SIG-M5 treated with dmso at 0.1 percent for 504 hours (cell line): ENCODE data around the gene SCN7A.
A peak's percentile ranks its signal among the peaks of the same experiment; 100 is the strongest.
"Not testable (repeated sequence)": the region's sequence is repeated elsewhere in the genome, so short reads cannot be mapped to it uniquely, and the experiment has no call there.

Experiments
- DNase-seq: peaks from one replicate; lab custom pipeline; 2025; ENCODE audit not compliant: unreplicated experiment; lab: John Stamatoyannopoulos, UW

The SCN7A gene

DNA sequence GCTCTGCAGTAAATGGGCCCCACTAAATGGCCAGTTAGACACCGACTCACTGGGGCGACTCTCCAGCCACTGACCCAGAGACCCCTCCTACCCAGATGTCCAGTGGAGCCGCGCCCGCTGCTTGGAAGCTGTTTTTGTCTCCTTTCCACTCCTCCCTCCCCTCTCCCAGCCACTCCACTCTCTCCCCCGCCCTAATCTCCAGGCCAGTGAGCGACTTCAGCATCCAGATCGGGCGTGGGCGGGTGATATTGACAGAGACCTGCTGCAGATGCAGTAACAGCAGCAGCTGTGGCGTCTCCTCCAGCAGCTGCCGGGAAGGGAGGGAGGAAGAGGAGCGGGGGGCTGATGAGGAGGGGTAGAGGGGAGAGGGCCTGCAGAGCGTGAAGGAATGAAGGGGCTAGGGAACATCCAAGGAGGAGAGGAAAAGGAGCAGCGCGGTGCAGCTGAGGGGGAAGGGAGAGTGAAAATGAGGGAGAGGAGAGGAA is at the start of gene SCN7A:
SCN7A (minus strand) TSS at position 110 of the 485 bp plus-strand sequence. CDS start 16,553 bp downstream, outside the sequence.
- DNase-seq = no peak

DNA sequence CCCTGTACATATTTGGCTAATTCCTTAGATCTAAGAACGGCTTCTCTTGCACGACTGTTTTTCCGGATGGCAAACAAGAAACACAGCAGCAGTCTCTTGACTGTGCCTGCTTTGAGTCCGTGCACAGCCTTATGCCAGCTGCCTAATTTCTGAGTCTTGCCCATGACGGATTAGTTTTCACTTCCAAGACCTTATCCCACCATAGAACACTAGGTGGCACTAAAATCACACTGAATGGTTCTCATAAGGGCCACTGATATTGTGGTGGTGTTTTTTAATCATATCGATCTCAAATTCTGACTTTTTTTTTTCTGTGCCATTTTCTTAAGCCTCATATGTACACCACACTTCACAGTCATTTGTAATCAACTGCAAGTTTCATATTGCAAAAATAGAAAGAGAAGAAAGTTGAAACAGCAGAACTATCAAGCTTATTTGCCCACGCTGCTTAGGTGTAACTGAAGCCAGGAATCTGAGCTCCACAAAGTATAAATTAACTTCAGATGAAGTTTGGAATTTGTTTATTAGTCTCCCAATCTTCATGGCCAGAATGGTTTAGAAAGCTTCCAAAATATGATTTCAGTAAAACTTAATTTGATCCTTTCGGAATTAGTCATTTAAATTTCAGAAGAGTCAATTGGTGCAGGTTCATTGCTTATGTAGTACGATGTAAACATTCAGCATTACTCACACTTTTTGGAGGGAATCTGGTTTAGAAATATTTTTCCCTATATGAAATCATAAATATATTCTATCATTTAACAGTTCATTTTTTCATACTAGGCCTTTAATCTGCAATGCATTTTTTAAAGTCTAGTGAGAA is 45.5 kb upstream of the SCN7A start:
- DNase-seq = peak; percentile 48

DNA sequence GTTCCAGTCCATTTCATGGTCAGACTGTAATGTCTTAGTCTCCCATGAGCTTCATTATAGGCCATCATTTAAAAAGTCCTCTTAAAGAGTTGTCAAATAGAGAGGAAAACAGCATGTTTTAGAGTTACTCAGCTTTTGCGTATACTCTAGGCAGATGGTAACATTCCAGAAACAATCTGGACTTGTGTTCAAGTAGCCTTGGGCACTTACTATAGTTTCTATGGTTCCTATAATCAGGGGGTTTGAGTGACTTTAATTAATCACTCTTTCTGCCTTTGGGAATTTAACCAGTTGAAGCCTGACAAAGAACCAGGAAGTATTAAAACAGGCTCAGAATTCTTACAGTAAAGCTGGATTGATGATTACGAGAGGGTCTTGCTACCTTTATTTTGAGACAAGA is 42.1 kb upstream of the SCN7A start:
- DNase-seq = no peak

DNA sequence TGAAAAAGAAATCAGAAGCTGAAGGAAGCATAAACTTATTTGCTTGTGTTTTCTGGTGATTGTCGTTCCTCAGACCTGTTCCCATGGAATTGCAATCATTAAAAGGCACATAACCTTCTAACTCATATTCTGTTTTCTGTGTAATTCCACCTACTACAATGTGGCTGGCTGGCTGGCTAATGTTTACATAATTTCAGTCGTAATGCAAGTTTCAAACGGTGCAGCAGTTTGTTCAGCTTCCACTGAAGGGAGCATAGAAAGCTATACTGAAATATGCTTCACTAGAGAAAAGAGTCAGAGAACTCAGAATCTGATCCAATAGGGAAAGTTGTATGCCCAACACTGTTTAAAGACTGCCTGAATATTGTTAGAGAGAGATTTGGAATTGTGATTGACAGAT is 27.1 kb upstream of the SCN7A start:
- DNase-seq = no peak

DNA sequence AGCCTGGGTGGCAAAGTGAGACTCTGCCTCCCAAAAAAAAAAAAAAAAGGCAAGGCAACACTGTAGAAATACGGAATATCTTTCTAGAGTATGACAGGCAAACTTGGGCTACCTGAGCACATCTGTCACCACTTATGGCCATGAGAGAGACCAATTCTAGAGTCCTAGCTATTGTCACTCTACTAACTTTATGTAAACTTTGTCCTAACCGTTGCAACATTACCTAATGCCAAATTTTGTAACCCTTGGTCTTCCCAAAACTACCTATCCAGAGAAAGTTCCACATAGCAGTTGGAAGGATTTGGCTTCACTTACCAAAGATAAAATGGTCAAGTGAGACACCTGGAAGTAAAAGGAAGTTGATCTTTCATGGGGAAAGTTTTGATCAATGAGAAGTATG is 26.6 kb upstream of the SCN7A start:
- no peak for DNase-seq

DNA sequence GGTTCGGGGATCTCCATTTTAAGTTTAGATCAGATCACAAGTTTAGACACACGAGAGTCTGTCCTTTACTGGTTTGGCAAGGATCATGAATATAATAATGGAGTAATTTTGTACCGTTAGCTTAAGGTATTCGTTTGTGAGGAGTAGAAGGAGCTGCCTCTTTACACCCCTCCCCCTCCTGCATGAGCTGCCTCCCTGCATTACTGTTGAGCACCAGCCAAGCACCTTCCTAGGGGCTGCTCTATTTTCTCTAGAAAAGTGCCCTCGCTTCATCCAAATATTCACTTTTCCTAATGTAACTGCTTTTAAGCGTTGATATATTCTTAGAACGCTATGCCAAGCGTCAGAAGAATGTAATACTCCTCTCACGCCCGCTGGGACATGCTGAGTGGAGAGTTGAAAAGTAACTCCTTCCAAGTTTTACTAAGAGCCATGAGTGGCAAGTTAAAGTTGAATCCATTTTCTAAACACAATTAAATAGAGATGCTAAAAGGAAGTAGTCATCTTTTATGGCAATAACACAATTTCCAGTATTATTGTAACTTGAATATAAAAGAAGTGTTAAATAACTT is 25.4 kb upstream of the SCN7A start:
- no peak for DNase-seq

DNA sequence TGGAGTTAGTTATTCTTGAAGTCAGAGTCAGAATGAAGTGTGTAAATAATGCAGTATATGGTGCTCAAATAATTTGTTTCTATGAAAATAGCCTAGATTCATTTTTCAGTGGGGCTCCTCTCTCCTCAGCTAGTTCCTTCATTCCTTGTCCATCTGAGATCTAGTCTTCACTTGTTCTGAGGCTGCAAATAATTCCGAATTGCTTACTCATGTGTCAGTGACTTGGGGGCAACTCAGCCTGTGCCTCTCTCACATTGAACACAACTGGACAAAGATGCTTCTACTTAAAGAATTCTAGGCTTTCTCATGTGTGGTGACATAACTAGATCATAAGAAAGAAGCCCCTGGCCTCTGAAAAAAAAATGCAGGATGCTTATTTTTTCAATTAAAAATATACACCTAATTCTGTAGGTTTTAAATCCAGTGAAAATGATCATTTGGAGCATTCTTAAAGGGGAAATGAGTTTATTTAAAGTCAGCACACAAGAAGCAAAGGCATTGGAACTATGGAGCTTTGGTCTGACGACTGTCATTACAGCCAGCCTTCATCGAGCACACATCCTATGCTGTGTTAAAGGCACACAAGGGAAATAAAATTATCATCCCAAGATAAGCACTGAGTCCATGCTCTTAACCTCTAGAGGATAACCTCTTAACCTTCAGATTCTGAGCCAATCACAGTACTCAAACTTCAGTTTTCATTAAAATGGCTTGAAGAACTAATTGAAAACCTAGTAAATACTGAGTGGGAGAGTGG is 24.8 kb upstream of the SCN7A start:
- no peak for DNase-seq

DNA sequence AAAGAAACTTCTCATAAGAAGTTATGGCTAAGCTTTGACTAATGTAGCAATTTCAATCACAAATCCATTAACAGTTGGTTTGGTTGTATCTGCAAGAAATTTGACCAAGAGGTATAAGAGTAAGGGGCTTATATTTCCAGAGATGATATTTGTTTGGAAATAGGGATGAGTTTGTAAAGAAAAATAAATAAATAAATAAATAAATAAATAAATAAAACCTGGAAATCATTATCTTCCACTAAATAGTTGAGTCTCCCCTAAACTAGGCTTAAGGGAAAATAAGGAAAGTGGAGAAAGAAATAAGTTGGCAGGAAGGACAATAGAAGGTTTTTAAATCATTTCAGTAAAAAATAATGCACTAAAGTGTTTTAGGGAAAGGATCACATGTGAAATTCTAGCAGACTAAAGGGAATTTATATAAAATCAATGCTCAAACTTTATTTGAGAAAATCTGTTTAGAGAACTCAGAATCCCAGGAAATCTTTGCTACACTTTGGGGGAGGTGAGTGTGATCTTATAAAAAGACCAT is 23.5 kb upstream of the SCN7A start:
- no peak for DNase-seq

DNA sequence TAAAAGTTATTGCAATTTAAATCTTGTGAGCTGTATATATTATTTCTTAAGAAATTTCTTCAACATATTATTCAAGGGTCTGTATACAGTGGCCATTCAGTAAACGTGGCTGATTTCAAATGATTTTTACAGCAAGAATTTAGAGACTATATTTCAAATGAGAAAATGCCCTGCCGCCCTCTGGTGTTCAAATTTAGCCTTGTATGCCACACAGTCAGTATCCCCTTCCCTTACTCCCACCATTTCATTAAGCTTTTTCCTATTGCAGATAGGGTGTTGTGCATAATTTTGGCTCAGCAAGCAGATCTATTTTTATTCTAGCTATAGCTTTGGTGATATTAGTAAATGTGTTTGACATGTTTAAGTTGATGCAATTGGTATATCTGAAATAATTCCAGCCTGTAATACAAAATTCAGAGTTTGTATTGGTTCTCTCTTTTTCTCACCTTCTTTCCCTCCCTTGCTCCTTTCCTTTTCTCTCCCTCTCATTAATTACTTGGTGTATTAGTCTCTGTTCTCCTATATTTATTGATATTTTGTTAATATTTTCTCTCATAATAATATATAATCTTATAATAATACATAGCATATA is 22.8 kb upstream of the SCN7A start:
- DNase-seq = peak; percentile 23

DNA sequence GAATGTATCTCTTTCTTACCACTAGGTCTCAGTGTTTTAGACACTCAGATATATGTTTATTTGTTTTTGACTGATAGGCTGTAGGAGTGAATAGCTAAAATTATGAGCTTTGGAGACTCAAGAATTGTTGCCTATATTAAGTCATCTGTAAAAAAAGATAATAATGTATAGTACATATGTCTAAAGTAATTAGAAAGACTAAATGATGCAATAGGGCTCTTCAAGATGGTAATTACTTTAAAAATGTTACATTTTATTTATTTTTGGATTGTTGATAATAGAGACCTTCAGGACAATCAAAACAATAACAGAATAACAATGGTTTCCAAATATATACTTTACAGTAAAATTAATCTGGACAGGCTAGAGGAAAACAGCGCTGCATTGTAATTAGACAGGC is 19.9 kb upstream of the SCN7A start:
- no peak for DNase-seq

DNA sequence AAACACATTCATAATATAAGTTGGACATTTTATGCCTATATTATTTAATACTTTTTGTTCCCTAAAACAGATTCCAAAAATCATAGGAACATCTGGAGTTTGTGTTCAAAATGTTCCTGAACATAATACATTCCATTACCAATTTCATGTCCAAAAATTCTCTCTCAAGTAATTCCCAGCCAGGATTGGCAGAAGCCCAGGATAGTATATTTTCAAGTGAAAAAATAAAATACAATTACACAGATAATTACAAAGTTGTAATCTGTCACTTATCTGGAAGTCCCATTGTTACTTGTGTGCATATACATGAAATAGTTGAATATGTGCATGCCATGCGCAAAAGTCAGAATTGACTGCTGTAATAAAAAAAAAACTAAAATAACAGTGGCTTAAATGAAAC is 5.2 kb upstream of the SCN7A start:
- DNase-seq = no peak

DNA sequence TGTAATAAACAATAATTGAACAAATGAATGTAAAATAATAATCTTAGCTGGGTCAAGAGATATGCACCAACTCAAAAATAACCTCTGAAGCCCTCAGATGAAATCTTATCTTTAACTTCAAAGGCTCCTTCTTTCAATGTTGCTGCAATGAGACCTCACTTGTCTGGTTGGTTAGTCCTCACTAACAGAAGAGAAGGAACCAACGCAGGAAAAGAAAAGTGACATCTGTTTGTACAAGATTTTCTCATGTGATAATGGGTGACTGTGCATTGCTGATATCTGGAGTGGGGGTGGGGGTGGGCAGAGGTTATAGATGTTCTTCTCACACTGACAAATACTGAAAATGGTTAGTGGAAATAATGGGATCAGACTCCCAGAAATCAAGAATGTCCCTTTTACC is 2.6 kb downstream of the SCN7A start:
- no peak for DNase-seq

DNA sequence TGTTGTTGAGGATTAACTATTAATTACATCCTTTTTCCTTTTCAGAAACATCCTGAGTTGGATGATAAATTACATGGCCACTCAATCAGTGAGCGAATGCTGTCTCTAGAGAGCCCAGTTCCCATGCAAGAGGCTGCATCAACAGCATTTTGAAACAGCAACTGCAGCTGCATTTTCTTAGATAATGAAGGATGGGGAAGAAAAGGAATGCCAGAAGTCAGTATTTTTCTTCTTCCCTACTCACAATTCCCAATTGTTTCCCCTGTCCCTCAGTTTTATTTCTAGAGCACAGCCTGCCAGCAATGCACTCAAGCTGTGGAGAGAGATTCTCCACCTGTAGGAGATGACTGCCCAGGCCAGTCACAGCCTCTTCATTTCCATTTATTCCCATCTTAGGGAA is 6.9 kb downstream of the SCN7A start:
- DNase-seq = no peak

DNA sequence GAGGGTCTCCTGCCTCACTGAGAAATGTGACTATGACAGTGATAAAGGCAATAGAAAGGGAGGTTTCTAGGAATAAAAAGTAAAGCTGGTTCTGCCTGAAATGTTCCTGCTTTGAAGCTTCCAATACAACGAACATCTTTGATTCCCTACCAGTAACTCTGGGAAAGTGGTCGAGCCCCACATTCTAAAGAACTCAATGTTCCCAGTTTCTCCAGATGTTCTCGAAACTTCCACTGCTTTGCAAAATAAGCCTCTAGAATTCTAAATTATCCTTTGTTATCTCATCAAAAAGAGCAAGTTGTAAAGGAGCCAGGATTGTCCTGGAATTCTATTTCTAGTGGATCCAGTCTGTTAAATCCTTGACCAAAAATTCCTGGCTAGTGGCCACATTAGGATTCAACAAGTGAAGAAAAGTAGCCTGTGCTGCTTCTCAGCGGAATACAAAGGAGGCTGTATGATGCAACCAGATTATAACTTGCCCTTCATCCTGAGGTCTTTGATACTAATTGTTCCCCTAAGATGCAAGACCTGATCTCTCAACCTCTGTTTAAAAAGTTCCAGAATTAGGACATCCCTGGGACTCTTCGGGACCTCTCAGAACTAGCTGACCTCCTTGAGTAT is 8.4 kb downstream of the SCN7A start:
- no peak for DNase-seq

DNA sequence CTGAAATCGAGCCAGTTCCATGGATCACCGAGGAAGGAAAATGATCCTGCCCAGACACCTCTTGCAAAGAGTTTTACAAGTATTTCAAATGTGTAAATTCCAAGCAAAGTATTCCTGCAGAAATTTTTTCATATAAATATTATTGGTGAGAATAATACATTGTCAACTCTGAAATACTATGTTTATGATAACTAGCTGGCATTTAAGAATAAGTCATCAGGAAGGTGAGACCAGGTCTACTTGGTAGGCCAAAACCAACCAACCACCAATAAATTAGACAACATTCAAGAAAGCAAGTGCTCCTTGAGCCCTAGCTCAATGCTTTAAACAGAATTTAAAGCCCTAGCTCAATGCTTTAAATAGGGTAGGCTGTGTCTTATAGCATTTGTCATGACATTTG is 21.7 kb downstream of the SCN7A start:
- DNase-seq = no peak

DNA sequence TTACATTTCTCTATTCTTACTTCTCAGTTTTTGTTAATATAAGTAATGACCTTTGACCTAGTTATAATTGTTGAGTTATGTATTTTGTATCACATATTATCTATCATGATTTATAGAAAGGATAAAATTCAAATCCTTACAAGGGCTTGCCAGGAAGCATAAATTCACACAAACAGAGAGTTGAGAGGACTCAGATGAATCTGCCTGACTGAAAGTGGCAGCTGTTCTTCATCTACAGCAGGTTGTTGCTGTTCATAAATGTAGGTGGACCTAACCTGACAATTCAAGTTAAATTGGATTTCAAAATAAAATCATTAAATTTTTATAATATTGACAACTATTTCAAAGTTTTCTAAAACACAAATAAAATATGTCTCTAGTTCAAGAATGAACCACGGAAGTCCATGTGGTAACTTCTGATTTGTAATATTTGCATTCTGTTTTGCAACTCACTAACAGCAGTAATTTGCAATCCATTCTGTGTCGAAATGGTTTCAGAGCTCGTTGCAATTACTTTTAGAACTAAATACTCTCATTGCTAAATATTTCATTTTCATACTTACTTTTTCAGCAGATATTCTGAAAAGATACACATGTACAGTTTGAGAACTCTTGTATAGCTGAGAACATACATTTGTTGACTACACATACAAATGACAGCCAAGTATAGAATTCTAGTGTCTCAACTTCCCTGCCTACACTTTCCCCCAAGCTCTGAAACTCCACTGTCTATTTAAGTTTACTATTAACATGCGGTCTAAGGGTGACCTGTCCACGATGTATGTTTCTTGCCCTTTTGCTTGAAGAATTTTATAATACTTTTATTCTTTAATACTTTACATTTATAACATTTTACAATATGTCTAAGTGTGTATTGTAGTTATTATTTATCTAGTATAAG is 25.7 kb downstream of the SCN7A start:
- DNase-seq = peak; percentile 90

DNA sequence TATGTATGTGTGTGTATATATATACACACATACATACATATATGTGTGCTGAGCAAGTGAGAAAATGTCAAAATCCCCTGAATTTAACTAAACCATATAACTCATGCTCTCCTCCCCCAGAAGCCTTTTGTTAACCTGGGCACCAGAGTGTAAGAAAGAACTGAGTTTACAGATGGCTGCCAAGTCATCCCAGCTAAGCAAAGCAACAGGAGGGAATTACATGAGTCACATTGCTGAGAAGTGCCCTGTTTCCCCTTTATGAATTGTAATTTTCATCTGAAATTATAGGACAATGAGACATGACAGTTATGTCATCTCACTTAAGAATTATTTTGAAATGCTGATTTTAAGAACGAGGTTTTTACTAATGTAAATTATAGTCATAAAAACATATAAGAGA is 29.9 kb downstream of the SCN7A start:
- peak; percentile 7 for DNase-seq

DNA sequence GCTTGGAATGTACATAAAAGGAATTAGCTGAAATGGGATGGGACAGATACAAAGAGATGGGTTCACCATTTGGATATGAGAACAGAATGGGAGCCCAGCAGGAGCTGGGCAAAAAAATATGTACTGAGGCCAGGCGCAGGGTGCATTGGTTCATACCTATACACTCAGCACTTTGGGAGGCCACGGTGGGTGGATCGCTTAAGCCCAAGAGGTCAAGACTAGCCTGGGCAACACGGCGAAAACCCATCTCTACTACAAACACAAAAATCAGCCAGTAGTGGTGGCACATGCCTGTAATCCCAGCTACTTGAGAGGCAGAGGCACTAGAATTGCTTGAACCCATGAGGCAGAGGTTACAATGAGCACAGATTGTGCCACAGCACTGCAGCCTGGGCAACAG is 30.4 kb downstream of the SCN7A start:
- no peak for DNase-seq

DNA sequence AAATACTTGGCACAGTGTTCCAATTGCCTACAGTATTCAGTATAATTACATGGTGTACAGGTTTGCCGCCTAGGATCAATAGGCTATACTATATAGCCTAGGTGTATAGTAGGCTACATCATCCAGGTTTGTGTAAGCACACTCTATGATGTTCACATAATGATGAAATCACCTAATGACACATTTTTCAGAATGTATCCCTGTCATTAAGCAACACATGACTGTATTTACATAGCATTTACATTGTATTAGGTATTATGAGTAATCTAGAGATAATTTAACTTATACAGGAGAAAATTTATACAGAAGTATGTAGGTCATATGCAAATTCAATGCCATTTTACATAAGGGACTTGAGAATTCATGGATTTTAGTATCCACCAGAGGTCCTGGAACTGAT is 35.4 kb downstream of the SCN7A start:
- DNase-seq = no peak

DNA sequence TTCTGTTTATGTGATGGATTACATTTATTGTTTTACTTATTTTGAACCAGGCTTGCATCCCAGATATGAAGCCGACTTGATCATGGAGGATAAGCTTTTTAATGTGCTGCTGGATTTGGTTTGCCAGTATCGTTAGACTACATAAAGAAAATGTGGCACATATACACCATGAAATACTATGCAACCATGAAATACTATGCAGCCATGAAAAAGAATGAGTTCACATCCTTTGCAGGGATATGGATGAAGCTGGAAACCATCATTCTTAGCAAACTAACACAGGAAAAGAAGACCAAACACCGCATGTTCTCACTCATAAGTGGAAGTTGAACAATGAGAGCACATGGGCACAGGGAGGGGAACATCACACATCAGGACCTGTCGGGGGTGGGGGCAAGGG is 38.2 kb downstream of the SCN7A start:
- not testable (repeated sequence) for DNase-seq
